Mesothelial cell of epicardium (in vitro differentiated cells): ENCODE measurements around the gene CC2D1A. TPM values are rescaled to one million over a fixed set of nuclear protein-coding genes. Genes with fewer than 3 reads are reported as not detected.

Experiments used
- DNase-seq, 2 experiments: peaks; one replicate each; pipeline ENCODE4 v3.0.0; 2021; ENCODE audit warnings: low spot score in 2 of 2; ENCODE audit not compliant: unreplicated experiment in 2 of 2
- H3K27ac Mint-ChIP-seq: 2 replicates; pipeline ENCODE4 v1.8.0; 2021; ENCODE audit warnings: mixed read lengths
- H3K27me3 Mint-ChIP-seq: 2 replicates; pipeline ENCODE4 v1.8.0; 2021; ENCODE audit warnings: low read depth, mixed read lengths
- H3K36me3 Mint-ChIP-seq: 2 replicates; pipeline ENCODE4 v1.8.0; 2021; ENCODE audit warnings: mixed read lengths
- H3K4me1 Mint-ChIP-seq: 2 replicates; pipeline ENCODE4 v1.8.0; 2021; ENCODE audit warnings: mixed read lengths
- H3K4me3 Mint-ChIP-seq: 2 replicates; pipeline ENCODE4 v1.8.0; 2021; ENCODE audit warnings: mild to moderate bottlenecking, moderate library complexity, mixed read lengths
- H3K9me3 Mint-ChIP-seq: 2 replicates; pipeline ENCODE4 v1.8.0; 2021; ENCODE audit warnings: mixed read lengths
- total RNA-seq: library from RNA; stranded (reverse); gene quantifications from 3 replicates; pipeline ENCODE4 v1.2.1, GENCODE V29; 2021
- TF ChIP-seq, protein P1 (sequence below): fragments of 200-600 bp; sonication (generic); IDR thresholded peaks from one replicate; pipeline ENCODE4 v1.5.0; 2021; ENCODE audit warnings: antibody characterized with exemption; ENCODE audit not compliant: unreplicated experiment

The CC2D1A gene
- total RNA-seq, 1 donor from 2014 or later = 66.0 TPM

DNA sequence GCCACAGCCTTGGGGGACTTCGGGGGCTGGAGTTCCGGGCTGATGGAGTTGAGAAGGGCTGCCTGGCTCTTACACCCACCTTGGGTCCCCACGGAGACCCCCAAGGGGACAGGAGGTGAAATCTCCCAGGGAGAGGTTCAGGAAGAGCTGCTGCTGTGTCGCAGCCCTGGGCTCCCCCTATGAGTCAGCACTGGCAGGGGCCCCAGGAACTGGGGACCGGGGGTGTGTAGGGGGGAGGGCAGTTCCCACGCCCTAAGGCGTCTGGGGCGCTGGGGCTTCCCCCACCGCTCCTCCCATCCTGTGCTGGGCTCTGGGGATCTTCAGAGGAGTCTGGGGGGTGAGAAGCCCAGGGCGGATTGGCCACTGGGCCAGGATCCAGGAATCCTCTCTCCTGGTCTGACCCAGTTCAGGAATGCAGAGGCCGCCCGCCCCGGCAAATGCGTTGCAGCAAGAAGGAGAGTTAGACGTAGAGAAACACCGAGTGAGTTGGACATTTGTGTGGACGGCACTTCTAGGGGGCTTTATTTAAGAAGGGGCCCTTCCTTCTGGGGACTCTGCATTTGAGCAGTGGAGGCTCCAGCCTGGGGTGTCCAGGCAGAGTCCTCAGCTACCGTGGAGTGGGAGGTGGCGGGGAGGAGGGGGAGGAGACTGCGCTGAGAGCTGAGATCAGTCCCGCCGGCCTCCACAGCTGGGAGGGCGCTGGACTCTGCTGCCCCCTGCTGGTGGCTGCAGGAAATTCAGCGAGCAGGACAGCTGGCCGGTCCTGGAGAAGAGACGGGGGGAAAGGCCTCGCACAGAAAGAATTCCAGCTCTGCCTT, 44.1 kb upstream of the CC2D1A start:
- peak; percentile 87 to 98 for DNase-seq
- Mint-ChIP-seq H3K4me1 (peaks cover 35% of the 10 kb centered on the region), H3K27me3 (peaks cover 1% of the 10 kb centered on the region), H3K9me3 (no peaks in the 10 kb centered on the region), H3K27ac (peak overlapping the region; percentile 95), H3K36me3 (no peaks in the 10 kb centered on the region), H3K4me3 (peak overlapping the region; percentile 67)
- TF ChIP-seq, protein P1, sequence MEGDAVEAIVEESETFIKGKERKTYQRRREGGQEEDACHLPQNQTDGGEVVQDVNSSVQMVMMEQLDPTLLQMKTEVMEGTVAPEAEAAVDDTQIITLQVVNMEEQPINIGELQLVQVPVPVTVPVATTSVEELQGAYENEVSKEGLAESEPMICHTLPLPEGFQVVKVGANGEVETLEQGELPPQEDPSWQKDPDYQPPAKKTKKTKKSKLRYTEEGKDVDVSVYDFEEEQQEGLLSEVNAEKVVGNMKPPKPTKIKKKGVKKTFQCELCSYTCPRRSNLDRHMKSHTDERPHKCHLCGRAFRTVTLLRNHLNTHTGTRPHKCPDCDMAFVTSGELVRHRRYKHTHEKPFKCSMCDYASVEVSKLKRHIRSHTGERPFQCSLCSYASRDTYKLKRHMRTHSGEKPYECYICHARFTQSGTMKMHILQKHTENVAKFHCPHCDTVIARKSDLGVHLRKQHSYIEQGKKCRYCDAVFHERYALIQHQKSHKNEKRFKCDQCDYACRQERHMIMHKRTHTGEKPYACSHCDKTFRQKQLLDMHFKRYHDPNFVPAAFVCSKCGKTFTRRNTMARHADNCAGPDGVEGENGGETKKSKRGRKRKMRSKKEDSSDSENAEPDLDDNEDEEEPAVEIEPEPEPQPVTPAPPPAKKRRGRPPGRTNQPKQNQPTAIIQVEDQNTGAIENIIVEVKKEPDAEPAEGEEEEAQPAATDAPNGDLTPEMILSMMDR = peak; percentile 100

DNA sequence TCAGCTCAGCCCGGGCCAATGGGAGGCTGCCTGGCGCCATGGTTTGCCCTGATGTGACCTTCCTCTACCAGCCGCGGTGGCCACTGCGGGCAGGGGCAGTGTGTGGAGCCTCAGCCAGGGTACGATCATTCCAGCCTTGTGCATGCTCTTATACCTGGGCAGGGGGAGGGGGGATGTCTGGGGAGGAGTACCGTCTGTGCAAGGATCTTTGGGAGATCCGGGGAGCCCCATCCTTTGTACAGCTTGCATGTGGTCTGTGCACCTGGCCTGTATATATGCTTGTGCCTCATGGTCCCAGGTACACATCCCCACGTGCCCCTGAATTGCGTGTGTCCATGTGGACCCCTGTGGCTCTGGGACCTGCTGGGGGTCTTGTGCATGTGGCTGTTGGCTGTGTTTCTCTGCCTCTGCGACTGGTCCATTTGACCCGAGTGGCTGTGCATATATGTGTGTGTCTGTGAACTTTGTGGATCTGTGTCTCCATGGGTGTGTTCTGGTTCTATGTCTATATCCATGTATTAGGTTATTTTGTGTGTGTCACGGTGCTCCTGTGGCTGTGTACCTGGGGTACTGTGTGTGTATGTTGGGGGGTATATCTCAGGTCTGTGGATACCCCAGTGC, 41.8 kb upstream of the CC2D1A start:
- Mint-ChIP-seq H3K4me1 (peaks cover 39% of the 10 kb centered on the region), H3K9me3 (no peaks in the 10 kb centered on the region), H3K27me3 (peaks cover 1% of the 10 kb centered on the region), H3K27ac (peak overlapping the region; percentile 77), H3K4me3 (peak overlapping the region; percentile 71), H3K36me3 (no peaks in the 10 kb centered on the region)
- TF ChIP-seq, protein P1 = no peak
- no peak for DNase-seq

DNA sequence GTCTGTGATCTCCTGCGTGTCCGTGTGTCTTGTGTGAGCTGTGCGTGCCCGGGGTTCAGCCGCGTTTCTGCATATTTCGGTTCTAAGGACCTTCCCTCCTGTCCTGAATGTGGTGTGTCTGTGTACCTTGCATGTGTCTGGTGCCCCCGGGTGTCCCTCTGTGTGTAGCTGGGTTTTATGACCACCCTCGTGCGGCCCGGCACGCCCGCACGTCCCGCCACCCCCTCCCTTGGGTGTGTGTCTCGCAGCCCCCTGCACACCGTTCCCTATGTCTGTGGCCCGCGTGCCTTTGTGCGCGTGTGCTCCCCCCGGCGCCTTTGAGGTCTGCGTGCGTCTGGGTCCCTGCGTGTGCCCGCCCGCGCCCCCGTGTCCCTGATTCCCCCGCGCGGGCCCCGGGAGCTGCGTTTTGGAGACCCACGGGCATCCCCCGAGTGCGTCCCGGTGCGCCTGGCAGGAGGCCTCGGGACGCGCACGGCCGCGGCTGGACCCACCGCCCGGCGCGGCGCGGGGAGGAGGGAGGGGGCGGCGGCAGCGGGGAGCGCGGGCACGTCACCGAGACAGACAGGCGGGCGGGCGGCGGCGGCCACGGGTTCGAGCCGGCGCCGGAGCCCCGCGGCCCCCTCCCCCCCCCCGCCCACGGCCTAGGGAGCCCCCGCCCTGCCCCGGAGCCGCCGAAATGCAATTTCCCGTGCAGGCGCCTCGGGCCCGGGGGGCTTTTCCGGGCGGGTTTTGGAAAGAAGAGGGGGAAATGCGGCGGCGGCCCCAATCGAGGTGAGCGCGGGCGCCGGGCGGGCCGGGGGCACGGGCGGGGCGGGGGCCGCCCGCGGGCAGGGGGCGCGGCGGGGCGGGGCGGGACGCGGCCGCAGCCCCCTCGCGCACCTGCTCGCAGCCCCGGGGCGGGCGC, 41.1 kb upstream of the CC2D1A start:
- H3K4me1 Mint-ChIP-seq = peaks cover 39% of the 10 kb centered on the region
- no peaks in the 10 kb centered on the region for H3K36me3 Mint-ChIP-seq
- H3K27me3 Mint-ChIP-seq = peaks cover 1% of the 10 kb centered on the region
- no peaks in the 10 kb centered on the region for H3K9me3 Mint-ChIP-seq
- TF ChIP-seq, protein P1 = no peak
- no peak for DNase-seq
- peak overlapping the region; percentile 77 for H3K27ac Mint-ChIP-seq
- H3K4me3 Mint-ChIP-seq = peak overlapping the region; percentile 71

DNA sequence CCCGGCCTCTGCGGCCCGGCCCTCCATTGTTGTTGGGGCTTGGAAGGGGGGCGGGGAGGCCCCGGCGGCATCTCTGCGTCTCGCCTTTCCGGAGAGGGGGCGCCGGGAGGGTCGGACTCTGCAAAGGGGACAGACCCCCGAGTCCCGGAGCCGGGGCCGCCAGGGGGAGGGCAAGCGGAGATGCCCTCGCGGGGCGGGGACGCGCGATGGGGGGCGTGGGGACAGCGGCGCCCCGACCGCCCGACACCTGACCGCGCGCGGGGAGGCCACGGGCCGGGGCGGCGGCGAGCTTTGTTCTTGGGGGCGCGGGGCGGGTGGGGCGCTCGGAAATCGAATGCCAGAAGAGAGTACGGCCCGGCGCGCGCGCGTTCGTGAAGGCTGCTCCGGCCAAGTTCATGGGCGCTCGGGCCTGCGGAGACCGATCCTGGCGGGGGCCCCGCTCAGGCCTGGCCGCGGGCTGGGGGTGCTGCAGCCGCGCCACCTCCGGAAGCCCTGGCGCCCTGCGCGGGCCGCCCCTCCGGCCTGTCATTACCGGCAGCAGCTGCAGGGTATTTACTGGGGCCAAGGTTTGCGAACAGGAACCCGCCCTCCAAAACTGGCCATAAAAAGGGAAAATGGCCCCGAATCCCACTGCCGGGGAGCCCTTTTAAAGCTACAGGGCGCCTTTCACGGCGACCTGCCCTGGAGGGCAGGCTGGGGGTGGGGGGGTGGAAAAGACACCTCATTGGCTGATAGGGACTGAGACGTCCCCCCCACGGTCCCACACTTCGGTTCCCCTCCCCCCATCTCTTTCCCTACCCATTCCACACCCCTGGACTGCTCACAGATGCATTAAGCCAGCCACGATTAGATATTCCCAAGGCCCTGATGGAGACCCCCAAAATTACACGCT, 40.2 kb upstream of the CC2D1A start:
- Mint-ChIP-seq H3K9me3 (no peaks in the 10 kb centered on the region), H3K27ac (peak overlapping the region; percentile 87), H3K4me3 (peak overlapping the region; percentile 78), H3K4me1 (peaks cover 36% of the 10 kb centered on the region), H3K36me3 (no peaks in the 10 kb centered on the region), H3K27me3 (peaks cover 1% of the 10 kb centered on the region)
- DNase-seq = no peak
- TF ChIP-seq, protein P1 = no peak
